Measurements from ENCODE around the gene ARRB2.

DNA sequence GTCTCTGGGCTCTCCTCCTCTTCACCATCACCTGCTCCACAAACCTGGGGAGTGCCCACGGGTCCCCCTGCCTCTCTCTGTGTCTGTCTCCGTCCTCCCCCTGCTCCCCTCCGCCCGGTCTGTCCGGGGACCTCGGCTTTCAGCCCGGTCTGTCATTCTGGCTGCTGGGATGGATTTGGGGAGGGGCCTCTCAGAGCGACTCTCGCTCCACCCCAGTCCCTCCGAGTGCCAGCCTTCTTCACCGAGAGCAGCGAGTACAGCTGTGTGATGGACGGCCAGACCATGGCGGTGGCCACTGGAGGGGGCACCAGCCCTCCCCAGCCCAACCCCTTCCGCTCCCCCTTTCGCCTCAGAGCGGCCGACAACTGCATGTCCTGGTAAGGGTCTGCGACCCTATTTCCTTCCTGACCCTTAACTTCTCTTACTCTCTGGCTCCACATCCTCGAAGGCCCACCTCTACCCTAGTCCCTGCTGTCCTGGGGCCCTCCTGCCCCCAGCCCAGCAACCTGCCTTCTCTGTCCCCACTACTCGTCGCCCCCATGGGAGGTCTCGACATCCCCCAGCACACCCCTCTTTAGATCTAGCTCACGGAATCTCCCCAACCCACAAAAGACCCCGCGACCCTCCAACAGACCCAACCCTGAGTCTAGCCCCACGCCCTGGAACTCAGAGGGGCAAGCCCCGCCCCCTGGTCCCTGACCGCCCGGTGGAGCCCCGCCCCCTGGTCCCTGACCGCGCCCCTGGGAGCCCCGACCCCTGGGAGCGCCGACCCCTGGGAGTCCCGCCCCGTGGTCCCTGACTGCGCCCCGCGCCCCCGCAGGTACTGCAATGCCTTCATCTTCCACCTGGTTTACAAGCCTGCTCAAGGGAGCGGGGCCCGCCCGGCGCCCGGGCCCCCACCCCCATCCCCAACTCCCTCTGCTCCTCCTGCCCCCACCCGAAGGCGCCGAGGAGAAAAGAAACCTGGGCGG, 34.9 kb downstream of the ARRB2 start:
- TF ChIP-seq ELF4 (IDR thresholded peaks at IDR 0.05) (no peak), FOXK2 (IDR thresholded peaks at IDR 0.05) (no peak), BHLHE40 (IDR thresholded peaks at IDR 0.05; ENCODE audit: borderline replicate concordance) (no peak), NFRKB (IDR thresholded peaks at IDR 0.05) (no peak), SP1 (IDR thresholded peaks at IDR 0.05) (no peak), FOXM1 (IDR thresholded peaks at IDR 0.05; ENCODE audit: borderline replicate concordance) (no peak), SUZ12 (IDR thresholded peaks at IDR 0.05) (no peak), ZNF384 (IDR thresholded peaks at IDR 0.05) (no peak), HDGF (IDR thresholded peaks at IDR 0.05; ENCODE audit: borderline replicate concordance) (no peak), ARNT (IDR thresholded peaks at IDR 0.05) (no peak), FOXA1 (IDR thresholded peaks at IDR 0.05) (no peak), CTBP1 (IDR thresholded peaks at IDR 0.05; ENCODE audit: borderline replicate concordance) (no peak)

Measured in HEK293T (cell line).